SK-N-SH (cell line): ENCODE data around the gene CDH13. TPM values are rescaled to one million over a fixed set of nuclear protein-coding genes. Genes with fewer than 3 reads are reported as not detected.
A peak's percentile ranks its signal among the peaks of the same experiment; 100 is the strongest.

Experiments
- CTCF ChIA-PET: fragments of 300-600, 350-600 bp; formaldehyde crosslinking; extraction: SDS; loops from one replicate; lab custom pipeline; 2021; lab: Yijun Ruan, JAX
- POLR2A ChIA-PET: fragments of 350-600 bp; sonication (Branson Sonifier 250); formaldehyde crosslinking; extraction: SDS; loops from one replicate; lab custom pipeline; 2020; ENCODE audit warnings: antibody characterized with exemption, inconsistent platforms; lab: Yijun Ruan, JAX
- DNase-seq: peaks from one replicate; pipeline ENCODE4 v3.0.0; 2012
- H2AFZ ChIP-seq: fragments of 200-600 bp; sonication (generic); 2 replicates; pipeline ENCODE4 v1.8.1; 2016; ENCODE audit warnings: antibody characterized with exemption, mild to moderate bottlenecking, low read depth
- H3F3A ChIP-seq: fragments of 200-600 bp; sonication (generic); replicated peaks from 2 replicates; pipeline ENCODE3; 2016; ENCODE audit warnings: antibody characterized with exemption, mild to moderate bottlenecking; ENCODE audit not compliant: insufficient read depth
- H3K27ac ChIP-seq, 2 experiments: fragments of 200-500 bp in 1 of 2; fragments of 200-600 bp in 1 of 2; sonication (Bioruptor generic) in 1 of 2; sonication (generic), shearing (Covaris generic) in 1 of 2; 2 replicates each; pipeline versions ENCODE4 v1.5.1 to v1.6.1; 2014 to 2016; ENCODE audit warnings: low read depth in 2 of 2, inconsistent platforms in 1 of 2, low read length in 1 of 2, mild to moderate bottlenecking in 1 of 2, mixed read lengths in 1 of 2
- H3K27me3 ChIP-seq: fragments of 200-600 bp; sonication (generic), shearing (Covaris generic); 2 replicates; pipeline ENCODE4 v1.6.1; 2016; ENCODE audit warnings: mixed run types; ENCODE audit not compliant: insufficient read depth
- H3K36me3 ChIP-seq, 2 experiments: fragments of 200-500 bp in 1 of 2; fragments of 200-600 bp in 1 of 2; sonication (Bioruptor generic) in 1 of 2; sonication (generic) in 1 of 2; replicated peaks in 1 of 2; 2 replicates each; pipeline versions ENCODE3 to v1.5.1; 2014 to 2016; ENCODE audit warnings: low read length in 1 of 2, mild to moderate bottlenecking in 1 of 2; ENCODE audit not compliant: insufficient read depth in 2 of 2, control insufficient read depth in 1 of 2
- H3K4me1 ChIP-seq, 2 experiments: fragments of 200-500 bp in 1 of 2; fragments of 200-600 bp in 1 of 2; sonication (Bioruptor generic) in 1 of 2; sonication (generic), shearing (Covaris generic) in 1 of 2; 2 replicates each; pipeline versions ENCODE4 v1.5.1 to v1.6.1; 2014 to 2016; ENCODE audit warnings: low read depth in 1 of 2, low read length in 1 of 2, mixed run types in 1 of 2; ENCODE audit not compliant: insufficient read depth in 2 of 2, control insufficient read depth in 1 of 2
- H3K4me2 ChIP-seq: fragments of 200-600 bp; sonication (generic), shearing (Covaris generic); 2 replicates; pipeline ENCODE4 v1.6.1; 2017; ENCODE audit warnings: mixed run types
- H3K4me3 ChIP-seq, 2 experiments: fragments of 200-500 bp in 1 of 2; fragments of 200-600 bp in 1 of 2; sonication (Bioruptor generic) in 1 of 2; sonication (generic), shearing (Covaris generic) in 1 of 2; 2 replicates each; pipeline versions ENCODE4 v1.5.1 to v1.8.1; 2014 to 2016; ENCODE audit warnings: low read depth in 2 of 2, inconsistent platforms in 1 of 2, low read length in 1 of 2, mild to moderate bottlenecking in 1 of 2, mixed read lengths in 1 of 2, moderate library complexity in 1 of 2
- H3K79me2 ChIP-seq: fragments of 200-600 bp; sonication (generic); 2 replicates; pipeline ENCODE4 v1.8.1; 2017; ENCODE audit warnings: mild to moderate bottlenecking; ENCODE audit not compliant: insufficient read depth
- H3K9ac ChIP-seq: fragments of 200-600 bp; sonication (generic); 2 replicates; pipeline ENCODE4 v1.6.1; 2017; ENCODE audit warnings: mixed run types
- H3K9me2 ChIP-seq: fragments of 200-600 bp; sonication (generic); 2 replicates; pipeline ENCODE4 v1.6.1; 2017; ENCODE audit warnings: mixed run types
- H3K9me3 ChIP-seq: fragments of 200-600 bp; sonication (generic); 2 replicates; pipeline ENCODE4 v1.6.1; 2017; ENCODE audit warnings: mixed run types, mild to moderate bottlenecking, moderate library complexity
- H4K20me1 ChIP-seq: fragments of 200-600 bp; sonication (generic); 2 replicates; pipeline ENCODE4 v1.6.1; 2017; ENCODE audit warnings: mild to moderate bottlenecking, mixed run types; ENCODE audit not compliant: insufficient read depth
- FOSL2 ChIP-seq: IDR thresholded peaks from 2 replicates; pipeline ENCODE4 v1.4.0; 2012; ENCODE audit warnings: low read depth, mild to moderate bottlenecking, moderate library complexity, borderline replicate concordance
- FOXJ3 ChIP-seq: sonication (generic); formaldehyde crosslinking; IDR thresholded peaks from 2 replicates; pipeline ENCODE4 v1.5.1; 2020; ENCODE audit warnings: mild to moderate bottlenecking, missing genetic modification reagents
- GATA2 ChIP-seq: sonication (generic); formaldehyde crosslinking; IDR thresholded peaks from 2 replicates; pipeline ENCODE4 v1.5.0; 2020; ENCODE audit warnings: mild to moderate bottlenecking, missing genetic modification reagents
- MEF2A ChIP-seq: IDR thresholded peaks from 2 replicates; pipeline ENCODE4 v1.4.0; 2012; ENCODE audit warnings: low read depth, borderline replicate concordance
- MXI1 ChIP-seq: IDR thresholded peaks from 2 replicates; pipeline ENCODE4 v1.6.1; 2012; ENCODE audit warnings: mild to moderate bottlenecking, low read depth, low read length, improper control_type of control experiment
- NFIC ChIP-seq: IDR thresholded peaks from 2 replicates; pipeline ENCODE4 v1.4.0; 2012; ENCODE audit warnings: borderline replicate concordance
- POLR2AphosphoS5 ChIP-seq: IDR thresholded peaks from 2 replicates; pipeline ENCODE4 v1.6.1; 2012; ENCODE audit warnings: low read depth, low read length
- RCOR1 ChIP-seq: fragments of 150-350 bp; IDR thresholded peaks from 2 replicates; pipeline ENCODE4 v1.6.1; 2017; ENCODE audit warnings: antibody characterized with exemption, low read length
- RFX5 ChIP-seq: IDR thresholded peaks from 2 replicates; pipeline ENCODE4 v1.6.1; 2012; ENCODE audit warnings: mild to moderate bottlenecking, improper control_type of control experiment, low read length
- RXRA ChIP-seq: IDR thresholded peaks from 2 replicates; pipeline ENCODE4 v1.4.0; 2012; ENCODE audit warnings: low read depth, mild to moderate bottlenecking, borderline replicate concordance
- SIN3A ChIP-seq: IDR thresholded peaks from 2 replicates; pipeline ENCODE4 v1.6.1; 2012; ENCODE audit warnings: low read depth, mild to moderate bottlenecking, low read length, moderate library complexity, borderline replicate concordance
- SMC3 ChIP-seq: IDR thresholded peaks from 2 replicates; pipeline ENCODE4 v1.6.1; 2012; ENCODE audit warnings: low read depth, low read length, improper control_type of control experiment
- TCF12 ChIP-seq: IDR thresholded peaks from 2 replicates; pipeline ENCODE4 v1.4.0; 2012
- YY1 ChIP-seq: IDR thresholded peaks from 2 replicates; pipeline ENCODE4 v1.4.0; 2012; ENCODE audit warnings: low read depth, mild to moderate bottlenecking
- WGBS: methylation state at CpG from one replicate; pipeline ENCODE4 v1.1.6; 2017; ENCODE audit warnings: low lambda C conversion rate; 5-methylcytosine and 5-hydroxymethylcytosine counted together
- polyA plus RNA-seq, 3 experiments: library from polyadenylated mRNA; depleted of rRNA; stranded (reverse); fragments of >200 nt; gene quantifications; 2 replicates each; pipeline ENCODE4 v1.2.3, GENCODE V29; 2012
- TF ChIP-seq, protein P1 (sequence below): fragments of 200-600 bp; sonication (generic); IDR thresholded peaks from 2 replicates; pipeline ENCODE4 v1.6.1; 2017; ENCODE audit warnings: antibody characterized with exemption, mild to moderate bottlenecking, moderate library complexity
- TF ChIP-seq, protein P2 (sequence below): IDR thresholded peaks from 2 replicates; pipeline ENCODE4 v1.4.0; 2012; ENCODE audit warnings: low read depth
- TF ChIP-seq, protein P3 (sequence below): fragments of 150-350 bp; IDR thresholded peaks from 2 replicates; pipeline ENCODE4 v1.6.1; 2016; ENCODE audit warnings: mild to moderate bottlenecking, low read depth, low read length
- TF ChIP-seq, protein P4 (sequence below): fragments of 150-350 bp; IDR thresholded peaks from 2 replicates; pipeline ENCODE4 v1.6.1; 2017; ENCODE audit warnings: antibody characterized with exemption, low read length, low read depth, borderline replicate concordance
- TF ChIP-seq, protein P5 (sequence below): IDR thresholded peaks from 2 replicates; pipeline ENCODE4 v1.4.0; 2012; ENCODE audit warnings: low read depth, borderline replicate concordance

Gene CDH13
- polyA plus RNA-seq, 1 of the 3 experiments (the other 2 are of a cell fraction) = 93.0 TPM

DNA sequence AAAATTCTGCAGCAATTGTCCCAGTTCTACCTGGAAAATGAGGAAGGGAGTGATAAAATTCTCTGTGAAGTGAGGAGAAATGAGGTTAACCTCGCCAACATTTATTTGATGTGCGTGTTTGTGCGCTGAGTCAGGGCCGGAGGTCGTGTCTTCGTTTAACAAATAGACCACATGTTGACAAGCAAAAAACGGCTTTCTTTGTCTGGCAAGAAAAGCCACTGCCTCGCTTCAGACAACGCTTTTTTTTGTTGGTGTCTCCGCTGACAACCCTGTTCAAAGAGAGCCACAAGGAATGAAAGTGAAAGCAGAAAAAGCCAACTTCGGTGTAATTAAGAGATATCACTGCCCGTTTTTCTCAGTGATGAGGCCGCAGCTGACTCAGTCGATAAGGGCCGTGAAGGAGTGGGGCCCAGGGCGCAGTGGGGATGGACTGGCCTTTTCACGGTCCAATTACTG lies 510.6 kb downstream of the CDH13 start:
- peak overlapping the region; percentile 28; the same call in 1 of the 2 replicates for H3K9ac ChIP-seq
- H3K4me1 ChIP-seq = no peaks in the 10 kb centered on the region
- ChIA-PET CTCF (no interaction called here), POLR2A (no interaction called here)
- H3K4me3 ChIP-seq = peak overlapping the region; percentile 19 to 25; a peak in 3 of 4 replicates
- TF ChIP-seq, protein P1, sequence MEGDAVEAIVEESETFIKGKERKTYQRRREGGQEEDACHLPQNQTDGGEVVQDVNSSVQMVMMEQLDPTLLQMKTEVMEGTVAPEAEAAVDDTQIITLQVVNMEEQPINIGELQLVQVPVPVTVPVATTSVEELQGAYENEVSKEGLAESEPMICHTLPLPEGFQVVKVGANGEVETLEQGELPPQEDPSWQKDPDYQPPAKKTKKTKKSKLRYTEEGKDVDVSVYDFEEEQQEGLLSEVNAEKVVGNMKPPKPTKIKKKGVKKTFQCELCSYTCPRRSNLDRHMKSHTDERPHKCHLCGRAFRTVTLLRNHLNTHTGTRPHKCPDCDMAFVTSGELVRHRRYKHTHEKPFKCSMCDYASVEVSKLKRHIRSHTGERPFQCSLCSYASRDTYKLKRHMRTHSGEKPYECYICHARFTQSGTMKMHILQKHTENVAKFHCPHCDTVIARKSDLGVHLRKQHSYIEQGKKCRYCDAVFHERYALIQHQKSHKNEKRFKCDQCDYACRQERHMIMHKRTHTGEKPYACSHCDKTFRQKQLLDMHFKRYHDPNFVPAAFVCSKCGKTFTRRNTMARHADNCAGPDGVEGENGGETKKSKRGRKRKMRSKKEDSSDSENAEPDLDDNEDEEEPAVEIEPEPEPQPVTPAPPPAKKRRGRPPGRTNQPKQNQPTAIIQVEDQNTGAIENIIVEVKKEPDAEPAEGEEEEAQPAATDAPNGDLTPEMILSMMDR = no peak
- TF ChIP-seq FOSL2 = 0 out of 2 replicates have a peak, but pooled peaks have one; percentile 15
- TF ChIP-seq, protein P2, sequence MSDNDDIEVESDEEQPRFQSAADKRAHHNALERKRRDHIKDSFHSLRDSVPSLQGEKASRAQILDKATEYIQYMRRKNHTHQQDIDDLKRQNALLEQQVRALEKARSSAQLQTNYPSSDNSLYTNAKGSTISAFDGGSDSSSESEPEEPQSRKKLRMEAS = peak; percentile 51; the same call in 1 of the 2 replicates
- H4K20me1 ChIP-seq = no peaks in the 10 kb centered on the region
- H3K79me2 ChIP-seq = no peaks in the 10 kb centered on the region
- H3K27ac ChIP-seq = peak overlapping the region in 1 of 2 experiments; percentile 34; a peak in 1 of 4 replicates
- H3K9me2 ChIP-seq = no peaks in the 10 kb centered on the region
- peak overlapping the region; percentile 62 for H3K4me2 ChIP-seq
- peak overlapping the region; percentile 42 for H2AFZ ChIP-seq
- no peak for DNase-seq
- no peaks in the 10 kb centered on the region for H3K36me3 ChIP-seq
- 35% methylated on average over 17 of the region's 17 CpGs for WGBS
- H3K27me3 ChIP-seq = no peaks in the 10 kb centered on the region
- no peaks in the 10 kb centered on the region for H3F3A ChIP-seq
- H3K9me3 ChIP-seq = no peaks in the 10 kb centered on the region

DNA sequence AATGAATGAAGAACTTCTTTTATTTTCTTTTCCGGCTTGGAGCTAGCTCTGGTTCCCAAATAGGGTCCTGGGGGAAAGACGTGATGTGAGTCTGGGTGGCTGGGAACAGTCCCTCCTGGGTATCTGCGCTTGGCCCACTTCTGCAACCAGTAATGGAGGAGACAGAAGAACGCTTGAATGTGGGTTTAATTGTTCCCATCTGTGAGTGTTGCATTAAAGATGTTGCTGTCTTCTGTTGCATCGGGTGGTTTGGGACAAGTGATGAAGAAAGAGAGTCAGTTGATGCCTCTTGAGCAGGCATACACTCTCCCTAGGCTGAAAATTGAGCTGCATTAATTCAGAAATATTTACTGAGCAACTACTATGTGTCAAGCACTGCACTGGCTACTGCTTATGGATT lies 511.1 kb downstream of the CDH13 start:
- ChIA-PET POLR2A (no interaction called here), CTCF (no interaction called here)
- Histone ChIP-seq H3K9me3 (no peaks in the 10 kb centered on the region), H3K27me3 (no peaks in the 10 kb centered on the region), H3K79me2 (no peaks in the 10 kb centered on the region), H2AFZ (peak overlapping the region; percentile 42; the same call in 1 of the 2 replicates), H4K20me1 (no peaks in the 10 kb centered on the region), H3K4me2 (peak overlapping the region; percentile 62), H3K4me1 (no peaks in the 10 kb centered on the region), H3K36me3 (no peaks in the 10 kb centered on the region), H3K4me3 (peak overlapping the region; percentile 19 to 25; a peak in 3 of 4 replicates), H3F3A (no peaks in the 10 kb centered on the region), H3K27ac (peak overlapping the region in 1 of 2 experiments; percentile 34; a peak in 1 of 4 replicates), H3K9me2 (no peaks in the 10 kb centered on the region), H3K9ac (no peak overlapping the region; the same call in 1 of the 2 replicates)
- DNase-seq = no peak
- WGBS = 31% methylated on average over 5 of the region's 5 CpGs
- TF ChIP-seq, protein P3, sequence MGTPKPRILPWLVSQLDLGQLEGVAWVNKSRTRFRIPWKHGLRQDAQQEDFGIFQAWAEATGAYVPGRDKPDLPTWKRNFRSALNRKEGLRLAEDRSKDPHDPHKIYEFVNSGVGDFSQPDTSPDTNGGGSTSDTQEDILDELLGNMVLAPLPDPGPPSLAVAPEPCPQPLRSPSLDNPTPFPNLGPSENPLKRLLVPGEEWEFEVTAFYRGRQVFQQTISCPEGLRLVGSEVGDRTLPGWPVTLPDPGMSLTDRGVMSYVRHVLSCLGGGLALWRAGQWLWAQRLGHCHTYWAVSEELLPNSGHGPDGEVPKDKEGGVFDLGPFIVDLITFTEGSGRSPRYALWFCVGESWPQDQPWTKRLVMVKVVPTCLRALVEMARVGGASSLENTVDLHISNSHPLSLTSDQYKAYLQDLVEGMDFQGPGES = no peak
- TF ChIP-seq RCOR1 (no peak), MEF2A (no peak), GATA2 (no peak), MXI1 (no peak), TCF12 (no peak), RFX5 (no peak), NFIC (no peak), SMC3 (no peak), FOXJ3 (CRISPR knock-in tag) (no peak), SIN3A (no peak), YY1 (no peak), POLR2AphosphoS5 (no peak), RXRA (no peak)
- TF ChIP-seq, protein P4, sequence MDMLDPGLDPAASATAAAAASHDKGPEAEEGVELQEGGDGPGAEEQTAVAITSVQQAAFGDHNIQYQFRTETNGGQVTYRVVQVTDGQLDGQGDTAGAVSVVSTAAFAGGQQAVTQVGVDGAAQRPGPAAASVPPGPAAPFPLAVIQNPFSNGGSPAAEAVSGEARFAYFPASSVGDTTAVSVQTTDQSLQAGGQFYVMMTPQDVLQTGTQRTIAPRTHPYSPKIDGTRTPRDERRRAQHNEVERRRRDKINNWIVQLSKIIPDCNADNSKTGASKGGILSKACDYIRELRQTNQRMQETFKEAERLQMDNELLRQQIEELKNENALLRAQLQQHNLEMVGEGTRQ = no peak
- TF ChIP-seq, protein P1 = no peak
- TF ChIP-seq, protein P5, sequence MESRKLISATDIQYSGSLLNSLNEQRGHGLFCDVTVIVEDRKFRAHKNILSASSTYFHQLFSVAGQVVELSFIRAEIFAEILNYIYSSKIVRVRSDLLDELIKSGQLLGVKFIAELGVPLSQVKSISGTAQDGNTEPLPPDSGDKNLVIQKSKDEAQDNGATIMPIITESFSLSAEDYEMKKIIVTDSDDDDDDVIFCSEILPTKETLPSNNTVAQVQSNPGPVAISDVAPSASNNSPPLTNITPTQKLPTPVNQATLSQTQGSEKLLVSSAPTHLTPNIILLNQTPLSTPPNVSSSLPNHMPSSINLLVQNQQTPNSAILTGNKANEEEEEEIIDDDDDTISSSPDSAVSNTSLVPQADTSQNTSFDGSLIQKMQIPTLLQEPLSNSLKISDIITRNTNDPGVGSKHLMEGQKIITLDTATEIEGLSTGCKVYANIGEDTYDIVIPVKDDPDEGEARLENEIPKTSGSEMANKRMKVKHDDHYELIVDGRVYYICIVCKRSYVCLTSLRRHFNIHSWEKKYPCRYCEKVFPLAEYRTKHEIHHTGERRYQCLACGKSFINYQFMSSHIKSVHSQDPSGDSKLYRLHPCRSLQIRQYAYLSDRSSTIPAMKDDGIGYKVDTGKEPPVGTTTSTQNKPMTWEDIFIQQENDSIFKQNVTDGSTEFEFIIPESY = no peak
